ENCODE data around the gene ZRANB1.

DNA sequence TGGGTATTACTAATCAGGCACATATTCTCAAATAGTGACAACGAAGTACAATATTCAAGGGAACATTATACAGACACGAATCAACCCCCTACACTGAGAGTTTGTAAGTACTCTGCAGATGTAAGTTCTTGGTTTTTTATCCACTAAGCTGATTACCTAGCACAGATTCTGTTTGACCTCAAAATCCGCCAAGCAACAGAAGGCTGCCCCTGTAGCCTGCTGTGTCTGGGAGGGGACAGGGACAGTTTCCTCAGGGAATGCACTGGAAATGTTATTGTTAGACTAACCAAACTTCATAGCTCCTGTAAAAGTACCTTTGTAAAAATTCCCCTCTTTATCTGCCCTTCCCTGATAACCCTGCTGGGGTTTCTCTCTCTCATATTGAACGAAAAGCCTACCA lies 45.2 kb upstream of the ZRANB1 start:
- TF ChIP-seq, protein P1, sequence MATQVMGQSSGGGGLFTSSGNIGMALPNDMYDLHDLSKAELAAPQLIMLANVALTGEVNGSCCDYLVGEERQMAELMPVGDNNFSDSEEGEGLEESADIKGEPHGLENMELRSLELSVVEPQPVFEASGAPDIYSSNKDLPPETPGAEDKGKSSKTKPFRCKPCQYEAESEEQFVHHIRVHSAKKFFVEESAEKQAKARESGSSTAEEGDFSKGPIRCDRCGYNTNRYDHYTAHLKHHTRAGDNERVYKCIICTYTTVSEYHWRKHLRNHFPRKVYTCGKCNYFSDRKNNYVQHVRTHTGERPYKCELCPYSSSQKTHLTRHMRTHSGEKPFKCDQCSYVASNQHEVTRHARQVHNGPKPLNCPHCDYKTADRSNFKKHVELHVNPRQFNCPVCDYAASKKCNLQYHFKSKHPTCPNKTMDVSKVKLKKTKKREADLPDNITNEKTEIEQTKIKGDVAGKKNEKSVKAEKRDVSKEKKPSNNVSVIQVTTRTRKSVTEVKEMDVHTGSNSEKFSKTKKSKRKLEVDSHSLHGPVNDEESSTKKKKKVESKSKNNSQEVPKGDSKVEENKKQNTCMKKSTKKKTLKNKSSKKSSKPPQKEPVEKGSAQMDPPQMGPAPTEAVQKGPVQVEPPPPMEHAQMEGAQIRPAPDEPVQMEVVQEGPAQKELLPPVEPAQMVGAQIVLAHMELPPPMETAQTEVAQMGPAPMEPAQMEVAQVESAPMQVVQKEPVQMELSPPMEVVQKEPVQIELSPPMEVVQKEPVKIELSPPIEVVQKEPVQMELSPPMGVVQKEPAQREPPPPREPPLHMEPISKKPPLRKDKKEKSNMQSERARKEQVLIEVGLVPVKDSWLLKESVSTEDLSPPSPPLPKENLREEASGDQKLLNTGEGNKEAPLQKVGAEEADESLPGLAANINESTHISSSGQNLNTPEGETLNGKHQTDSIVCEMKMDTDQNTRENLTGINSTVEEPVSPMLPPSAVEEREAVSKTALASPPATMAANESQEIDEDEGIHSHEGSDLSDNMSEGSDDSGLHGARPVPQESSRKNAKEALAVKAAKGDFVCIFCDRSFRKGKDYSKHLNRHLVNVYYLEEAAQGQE (IDR thresholded peaks at IDR 0.05; ENCODE audit: low read depth, low read length): no peak
- TF ChIP-seq, protein P2, sequence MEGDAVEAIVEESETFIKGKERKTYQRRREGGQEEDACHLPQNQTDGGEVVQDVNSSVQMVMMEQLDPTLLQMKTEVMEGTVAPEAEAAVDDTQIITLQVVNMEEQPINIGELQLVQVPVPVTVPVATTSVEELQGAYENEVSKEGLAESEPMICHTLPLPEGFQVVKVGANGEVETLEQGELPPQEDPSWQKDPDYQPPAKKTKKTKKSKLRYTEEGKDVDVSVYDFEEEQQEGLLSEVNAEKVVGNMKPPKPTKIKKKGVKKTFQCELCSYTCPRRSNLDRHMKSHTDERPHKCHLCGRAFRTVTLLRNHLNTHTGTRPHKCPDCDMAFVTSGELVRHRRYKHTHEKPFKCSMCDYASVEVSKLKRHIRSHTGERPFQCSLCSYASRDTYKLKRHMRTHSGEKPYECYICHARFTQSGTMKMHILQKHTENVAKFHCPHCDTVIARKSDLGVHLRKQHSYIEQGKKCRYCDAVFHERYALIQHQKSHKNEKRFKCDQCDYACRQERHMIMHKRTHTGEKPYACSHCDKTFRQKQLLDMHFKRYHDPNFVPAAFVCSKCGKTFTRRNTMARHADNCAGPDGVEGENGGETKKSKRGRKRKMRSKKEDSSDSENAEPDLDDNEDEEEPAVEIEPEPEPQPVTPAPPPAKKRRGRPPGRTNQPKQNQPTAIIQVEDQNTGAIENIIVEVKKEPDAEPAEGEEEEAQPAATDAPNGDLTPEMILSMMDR (IDR thresholded peaks at IDR 0.05): no peak
- no peak for TF ChIP-seq RFX5 (IDR thresholded peaks at IDR 0.05; ENCODE audit: low read length)

All from SK-N-SH (cell line).